Measurements from ENCODE around the gene NTPCR.
A peak's percentile ranks its signal among the peaks of the same experiment; 100 is the strongest.

DNA sequence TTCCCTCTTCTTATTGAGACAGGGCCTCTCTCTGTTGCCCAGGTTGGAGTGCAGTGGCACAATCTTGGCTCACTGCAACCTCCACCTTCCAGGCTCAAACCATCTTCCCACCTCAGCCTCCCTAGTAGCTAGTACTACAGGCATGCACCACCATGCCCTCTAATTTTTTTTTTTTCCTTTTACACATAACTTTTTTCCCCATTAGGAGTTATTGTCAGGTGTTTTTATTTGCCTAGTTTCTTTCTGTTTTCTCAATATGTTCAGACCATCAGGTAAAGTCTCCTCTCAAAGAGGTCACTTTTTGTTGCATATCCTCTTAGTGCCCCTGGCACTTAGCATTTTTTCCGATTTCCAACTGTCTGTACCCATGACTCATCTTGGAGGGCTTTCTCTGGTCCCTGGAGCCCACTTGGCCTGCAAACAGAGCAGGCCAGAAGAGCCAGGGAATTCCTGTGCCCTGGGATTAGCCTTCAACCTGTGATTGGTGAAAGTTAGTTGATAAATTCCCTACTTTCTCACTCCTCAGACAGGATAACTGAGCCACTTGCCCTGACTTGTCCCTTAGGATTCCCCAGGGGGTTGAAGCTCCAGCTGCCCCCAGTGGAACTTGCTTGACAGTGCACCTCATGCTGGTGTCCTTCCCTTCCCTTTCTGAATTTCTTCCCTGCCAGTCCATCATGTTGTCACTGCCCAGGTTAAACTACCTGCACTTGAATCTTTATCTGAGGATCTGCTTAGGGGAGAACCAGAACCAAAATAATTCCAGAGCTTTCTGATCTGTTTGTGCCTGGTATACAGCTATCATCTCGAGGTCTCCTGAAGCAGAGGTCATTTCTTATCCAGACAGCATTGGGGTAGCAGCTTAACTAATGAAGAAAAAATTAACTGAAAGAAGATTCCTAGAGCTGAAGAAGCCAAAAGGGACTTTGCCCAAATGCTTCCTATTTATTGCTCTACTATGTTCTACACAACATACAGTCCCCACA, 2.4 kb downstream of the NTPCR start:
- TF ChIP-seq, protein P1, sequence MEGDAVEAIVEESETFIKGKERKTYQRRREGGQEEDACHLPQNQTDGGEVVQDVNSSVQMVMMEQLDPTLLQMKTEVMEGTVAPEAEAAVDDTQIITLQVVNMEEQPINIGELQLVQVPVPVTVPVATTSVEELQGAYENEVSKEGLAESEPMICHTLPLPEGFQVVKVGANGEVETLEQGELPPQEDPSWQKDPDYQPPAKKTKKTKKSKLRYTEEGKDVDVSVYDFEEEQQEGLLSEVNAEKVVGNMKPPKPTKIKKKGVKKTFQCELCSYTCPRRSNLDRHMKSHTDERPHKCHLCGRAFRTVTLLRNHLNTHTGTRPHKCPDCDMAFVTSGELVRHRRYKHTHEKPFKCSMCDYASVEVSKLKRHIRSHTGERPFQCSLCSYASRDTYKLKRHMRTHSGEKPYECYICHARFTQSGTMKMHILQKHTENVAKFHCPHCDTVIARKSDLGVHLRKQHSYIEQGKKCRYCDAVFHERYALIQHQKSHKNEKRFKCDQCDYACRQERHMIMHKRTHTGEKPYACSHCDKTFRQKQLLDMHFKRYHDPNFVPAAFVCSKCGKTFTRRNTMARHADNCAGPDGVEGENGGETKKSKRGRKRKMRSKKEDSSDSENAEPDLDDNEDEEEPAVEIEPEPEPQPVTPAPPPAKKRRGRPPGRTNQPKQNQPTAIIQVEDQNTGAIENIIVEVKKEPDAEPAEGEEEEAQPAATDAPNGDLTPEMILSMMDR (IDR thresholded peaks at IDR 0.05 in 8 of 11, conservative IDR thresholded peaks at IDR 0.05 in 3 of 11), result peak in 9 of 11 experiments; percentile 32 to 72 (median 65)
- TF ChIP-seq POLR2A (IDR thresholded peaks at IDR 0.05) (no peak), POLR2AphosphoS5 (IDR thresholded peaks at IDR 0.05) (no peak)
